Activated T-cell treated with anti-CD3 and anti-CD28 coated beads, Interleukin-2, amount 50 U/mL, for 48 hours (primary cell): Measurements from ENCODE around the gene GRIK2.
"Not testable (repeated sequence)": the region's sequence is repeated elsewhere in the genome, so short reads cannot be mapped to it uniquely, and the experiment has no call there.

Experiments used
- DNase-seq, 2 experiments: peaks; one replicate each; pipeline ENCODE4 v3.0.0-alpha.2; 2020

GRIK2 gene

DNA sequence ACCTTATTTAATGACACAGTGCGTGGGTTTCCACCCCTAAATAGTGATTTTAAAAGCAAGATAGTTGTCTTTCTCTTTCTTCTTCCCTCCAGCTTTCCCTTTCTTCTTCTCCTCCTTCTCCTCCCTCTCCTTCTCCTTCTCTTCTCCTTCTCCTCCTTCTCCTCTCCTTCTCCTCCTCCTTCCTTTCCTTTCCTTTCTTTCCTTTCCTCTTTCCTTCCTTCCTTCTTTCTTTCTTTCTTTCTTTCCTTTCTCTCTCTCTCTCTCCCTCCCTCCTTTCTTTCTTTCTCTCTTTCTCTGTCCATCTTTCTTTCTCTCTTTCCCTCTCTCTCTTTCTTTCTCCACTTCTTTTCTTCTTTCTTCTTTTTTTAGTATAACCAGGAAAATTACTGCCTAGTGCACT is 670.6 kb downstream of the GRIK2 start:
- no peak for DNase-seq

DNA sequence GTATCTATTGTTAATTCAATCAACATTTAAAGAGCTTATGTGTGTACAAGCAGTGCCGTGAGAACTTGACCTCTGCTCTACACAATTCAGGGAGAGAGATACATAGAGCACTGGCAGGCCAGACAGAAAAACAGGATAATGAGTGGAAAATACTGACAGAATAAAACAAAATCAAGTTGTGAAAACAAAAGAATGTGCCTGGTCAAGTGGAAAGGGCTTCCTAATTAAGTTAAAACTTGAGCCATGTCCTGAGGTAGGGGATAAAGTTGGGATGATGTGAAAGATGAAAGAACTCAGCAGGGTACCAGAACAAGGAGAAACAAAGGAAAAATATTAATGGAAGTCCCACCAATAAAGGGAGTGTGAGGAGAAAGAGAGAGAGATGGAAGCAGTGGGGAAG is 672.8 kb downstream of the GRIK2 start:
- DNase-seq, result no peak

DNA sequence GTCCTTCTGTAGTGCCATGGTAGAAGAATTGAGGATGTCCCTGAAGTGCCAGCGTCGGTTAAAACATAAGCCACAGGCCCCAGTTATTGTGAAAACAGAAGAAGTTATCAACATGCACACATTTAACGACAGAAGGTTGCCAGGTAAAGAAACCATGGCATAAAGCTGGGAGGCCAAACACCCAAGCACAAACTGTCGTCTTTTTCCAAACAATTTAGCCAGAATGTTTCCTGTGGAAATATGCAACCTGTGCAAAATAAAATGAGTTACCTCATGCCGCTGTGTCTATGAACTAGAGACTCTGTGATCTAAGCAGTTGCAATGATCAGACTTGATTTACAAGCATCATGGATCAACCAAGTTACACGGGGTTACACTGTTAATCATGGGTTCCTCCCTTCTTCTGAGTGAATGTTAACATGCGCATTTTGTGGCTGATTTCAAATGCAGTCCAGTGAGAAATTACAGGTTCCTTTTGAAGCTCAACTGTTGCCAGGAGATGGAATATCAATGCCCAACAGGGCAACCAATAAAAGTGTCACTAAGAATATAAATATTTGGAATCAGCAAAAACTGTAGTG is 674.9 kb downstream of the GRIK2 start:
- DNase-seq, result no peak

DNA sequence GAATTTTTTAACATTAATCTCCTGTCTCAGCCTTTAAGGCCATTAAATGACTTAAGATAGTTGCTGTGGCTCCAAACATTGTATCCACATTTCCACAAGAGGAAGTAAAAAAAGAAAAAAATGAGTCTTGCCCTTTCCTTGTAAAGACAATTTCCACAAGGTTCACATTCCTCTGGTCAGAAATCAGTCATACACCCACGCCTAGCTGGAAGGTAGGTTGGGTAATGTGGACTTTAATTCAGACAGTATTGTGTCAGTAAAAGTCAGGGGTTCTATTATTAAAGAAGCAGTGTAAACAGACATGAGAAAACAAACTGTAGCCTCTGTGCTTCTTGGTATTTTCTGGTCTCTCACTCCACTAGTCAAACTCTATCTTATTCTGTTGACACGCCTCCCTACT is 682.0 kb downstream of the GRIK2 start:
- DNase-seq, result no peak

DNA sequence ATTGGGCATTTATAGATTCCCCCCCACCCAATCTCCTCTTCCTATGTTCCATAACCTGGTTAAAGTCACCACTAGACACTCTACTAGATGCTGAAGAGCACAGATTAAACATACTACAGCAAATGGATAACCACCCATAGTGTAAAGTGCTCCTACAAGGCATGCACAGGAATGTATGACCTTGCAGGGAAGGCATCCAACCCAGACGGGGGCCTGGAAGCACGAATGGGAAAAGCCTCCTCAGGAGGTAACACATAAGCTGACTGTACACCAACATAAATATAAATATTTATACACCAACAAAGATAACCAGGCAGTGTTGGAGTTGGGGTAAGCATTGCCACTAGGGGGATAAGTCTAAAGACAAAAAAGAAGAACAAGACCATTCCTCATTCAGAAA is 691.7 kb downstream of the GRIK2 start:
- DNase-seq, result no peak

DNA sequence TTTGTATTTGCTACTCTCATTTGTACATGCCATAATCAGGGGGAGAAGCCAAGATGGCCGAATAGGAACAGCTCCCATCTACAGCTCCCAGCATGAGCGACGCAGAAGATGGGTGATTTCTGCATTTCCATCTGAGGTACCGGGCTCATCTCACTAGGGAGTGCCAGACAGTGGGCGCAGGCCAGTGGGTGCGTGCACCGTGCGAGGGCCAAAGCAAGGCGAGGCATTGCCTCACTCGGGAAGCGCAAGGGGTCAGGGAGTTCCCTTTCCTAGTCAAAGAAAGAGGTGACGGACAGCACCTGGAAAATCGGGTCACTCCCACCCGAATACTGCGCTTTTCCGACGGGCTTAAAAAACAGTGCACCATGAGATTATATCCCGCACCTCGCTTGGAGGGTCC is 694.7 kb downstream of the GRIK2 start:
- not testable (repeated sequence) for DNase-seq

DNA sequence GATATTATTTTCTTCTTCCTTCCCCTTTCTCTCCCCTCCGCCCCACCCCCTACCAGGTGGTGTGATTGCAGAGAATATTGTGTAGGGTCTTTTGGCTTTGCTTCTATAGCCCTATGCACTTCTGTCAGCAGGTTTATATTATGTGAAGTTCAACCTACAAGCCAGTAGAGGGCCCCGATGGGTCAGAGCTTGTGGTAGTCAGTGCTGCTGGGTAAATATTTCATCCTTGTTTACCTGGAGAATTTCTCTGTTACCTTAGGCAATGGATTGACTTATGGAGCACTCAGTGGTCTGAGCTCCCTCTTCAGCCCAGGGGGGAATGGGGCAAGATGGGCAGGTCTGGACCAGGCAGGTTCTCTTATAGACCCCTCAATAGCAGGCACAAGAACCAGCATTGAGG is 720.9 kb downstream of the GRIK2 start:
- DNase-seq, result no peak

DNA sequence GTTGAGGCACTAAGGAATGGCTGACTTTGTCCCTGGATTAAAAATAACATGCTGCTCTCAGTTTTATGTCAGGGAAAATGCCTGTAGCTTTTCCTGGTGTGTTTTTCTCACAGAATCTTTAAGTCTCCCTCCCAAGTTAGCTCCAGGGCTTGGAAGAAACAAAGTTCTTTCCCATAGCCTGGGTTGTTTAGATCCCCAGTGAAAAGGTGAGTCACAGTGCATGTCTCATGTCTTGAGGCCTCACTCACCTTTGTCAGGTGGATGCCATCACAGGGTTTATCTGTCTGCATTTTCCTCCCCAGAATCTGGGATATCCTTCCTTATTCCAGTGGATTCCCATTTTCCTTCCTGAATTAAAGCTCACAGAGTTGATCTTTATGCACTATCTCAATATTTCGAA is 722.4 kb downstream of the GRIK2 start:
- DNase-seq, result no peak

DNA sequence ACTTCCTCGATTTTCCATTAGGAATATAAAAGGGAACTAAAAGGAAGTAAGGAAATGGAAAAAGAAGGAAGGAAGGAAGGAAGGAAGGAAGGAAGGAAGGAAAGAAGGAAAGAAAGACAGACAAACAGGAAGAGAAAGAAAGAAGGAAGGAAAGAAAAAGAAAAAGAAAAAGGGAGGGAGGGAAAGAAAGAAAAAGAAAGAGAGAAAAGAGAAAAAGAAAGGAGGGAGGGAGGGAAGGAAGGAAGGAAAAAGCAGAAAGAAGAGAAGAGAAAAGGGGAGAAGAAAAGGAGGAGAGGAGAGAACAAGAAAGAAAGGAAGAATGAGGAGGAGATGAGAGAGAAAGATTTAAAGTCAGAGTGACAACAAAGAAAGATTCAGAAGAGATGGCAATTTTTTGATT is 724.5 kb downstream of the GRIK2 start:
- DNase-seq, result no peak
